BLaER1 (cell line): ENCODE results near the gene TOR2A.

Experiments
- H3K27ac ChIP-seq: shearing (Covaris generic); formaldehyde crosslinking; 2 replicates; pipeline ENCODE4 v1.8.1; 2022
- H3K27me3 ChIP-seq: shearing (Covaris generic); formaldehyde crosslinking; 2 replicates; pipeline ENCODE4 v1.8.1; 2022
- H3K36me3 ChIP-seq: shearing (Covaris generic); formaldehyde crosslinking; 2 replicates; pipeline ENCODE4 v1.8.1; 2022
- H3K4me1 ChIP-seq: shearing (Covaris generic); formaldehyde crosslinking; 2 replicates; pipeline ENCODE4 v1.8.1; 2022
- H3K4me2 ChIP-seq: shearing (Covaris generic); formaldehyde crosslinking; 2 replicates; pipeline ENCODE4 v1.8.1; 2022
- H3K4me3 ChIP-seq: shearing (Covaris generic); formaldehyde crosslinking; 2 replicates; pipeline ENCODE4 v1.8.1; 2022
- H3K9ac ChIP-seq: shearing (Covaris generic); formaldehyde crosslinking; 2 replicates; pipeline ENCODE4 v1.8.1; 2022
- H3K9me3 ChIP-seq: shearing (Covaris generic); formaldehyde crosslinking; 2 replicates; pipeline ENCODE4 v1.8.1; 2022
- H4K20me1 ChIP-seq: shearing (Covaris generic); formaldehyde crosslinking; 2 replicates; pipeline ENCODE4 v1.8.1; 2022
- Cebpa-rat ChIP-seq: shearing (Covaris generic); IDR thresholded peaks from 2 replicates; pipeline ENCODE4 v1.8.1; 2022

The TOR2A gene

DNA sequence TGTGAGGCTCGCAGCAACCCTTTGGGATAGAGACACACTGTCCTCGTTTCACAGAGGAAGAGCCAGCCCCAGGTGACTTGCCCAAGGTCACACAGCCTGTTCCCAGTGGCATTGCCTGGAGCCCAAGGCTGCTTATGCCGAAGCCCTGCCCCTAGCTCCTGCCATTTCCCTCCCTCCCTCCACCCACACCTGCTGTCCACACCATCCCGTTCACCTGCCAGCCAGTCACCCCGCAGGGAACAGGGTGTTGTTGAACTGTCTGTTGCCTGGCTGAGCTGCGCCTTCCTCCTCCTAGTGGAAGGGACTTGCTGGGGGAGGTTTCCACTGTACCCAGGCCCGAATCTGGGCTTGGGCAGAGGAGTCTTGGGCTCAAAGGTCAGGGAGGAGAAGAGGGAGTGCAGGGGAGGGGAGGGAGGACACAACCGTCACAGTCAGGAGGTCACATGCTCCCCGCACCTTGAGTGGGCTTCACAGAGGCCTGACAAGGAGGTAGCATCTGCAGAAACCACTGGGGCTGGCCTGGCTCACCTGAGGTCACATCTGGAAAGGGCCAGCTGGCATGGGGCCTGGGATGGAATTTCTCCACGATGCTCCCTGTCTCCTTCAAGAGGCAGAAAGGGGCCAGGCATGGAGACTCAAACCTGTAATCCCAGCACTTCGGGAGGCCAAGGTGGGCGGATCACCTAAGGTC lies 12.9 kb downstream of the TOR2A start:
- H3K36me3 ChIP-seq, result peaks cover 3% of the 10 kb centered on the region; the same call in 1 of the 2 replicates
- no peak for TF ChIP-seq Cebpa-rat
- H3K4me1 ChIP-seq, result peaks cover 66% of the 10 kb centered on the region
- H3K4me3 ChIP-seq, result no peak overlapping the region
- H3K27me3 ChIP-seq, result no peaks in the 10 kb centered on the region
- H4K20me1 ChIP-seq, result no peaks in the 10 kb centered on the region
- H3K4me2 ChIP-seq, result no peak overlapping the region
- H3K9me3 ChIP-seq, result no peaks in the 10 kb centered on the region
- no peak overlapping the region for H3K9ac ChIP-seq
- 0 out of 2 replicates have a peak overlapping the region, but pooled peaks have one; percentile 26 for H3K27ac ChIP-seq

DNA sequence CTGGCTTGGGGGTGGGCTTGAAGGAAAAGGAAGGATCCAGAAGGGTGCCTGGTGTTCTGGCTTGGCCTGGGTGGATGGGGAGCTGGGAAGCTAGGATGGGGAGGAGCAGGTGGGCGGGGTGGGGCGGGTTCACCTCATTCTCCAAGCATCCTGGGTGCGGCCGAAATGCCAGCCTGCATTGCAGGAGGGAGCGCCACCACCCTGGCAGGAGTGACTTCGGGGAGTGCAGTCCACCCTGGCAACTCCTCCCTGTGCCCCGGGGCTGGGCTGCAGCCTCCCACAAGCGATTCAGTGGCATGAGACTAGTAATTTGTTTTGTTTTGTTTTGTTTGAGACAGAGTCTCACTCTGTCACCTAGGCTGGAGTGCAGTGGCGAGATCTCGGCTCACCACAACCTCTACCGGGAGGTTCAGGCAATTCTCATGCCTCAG lies 13.7 kb downstream of the TOR2A start:
- no peaks in the 10 kb centered on the region for H4K20me1 ChIP-seq
- peaks cover 3% of the 10 kb centered on the region; the same call in 1 of the 2 replicates for H3K36me3 ChIP-seq
- no peak overlapping the region for H3K9ac ChIP-seq
- peak overlapping the region; percentile 65 for H3K27ac ChIP-seq
- no peak overlapping the region for H3K4me3 ChIP-seq
- TF ChIP-seq Cebpa-rat, result no peak
- peaks cover 74% of the 10 kb centered on the region for H3K4me1 ChIP-seq
- H3K9me3 ChIP-seq, result no peaks in the 10 kb centered on the region
- H3K4me2 ChIP-seq, result peak overlapping the region; percentile 89
- H3K27me3 ChIP-seq, result no peaks in the 10 kb centered on the region

DNA sequence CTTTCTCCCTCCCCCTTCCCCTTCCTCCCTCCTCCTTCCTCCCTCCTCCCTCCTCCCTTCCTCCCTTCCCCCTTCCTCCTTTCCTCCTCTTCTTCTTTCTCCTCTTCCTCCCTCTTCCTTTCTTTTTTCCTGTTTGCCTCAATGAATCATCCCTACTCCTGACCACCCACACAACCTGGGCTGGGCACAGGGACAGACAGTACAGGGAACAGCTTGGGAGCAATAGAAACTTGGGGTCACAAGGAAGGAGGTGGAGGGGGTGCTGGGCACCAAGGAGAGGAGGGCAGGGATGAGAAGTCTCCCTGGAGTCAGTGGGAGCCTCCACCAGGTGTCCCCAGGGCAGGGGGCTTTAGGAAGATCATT lies 14.2 kb downstream of the TOR2A start:
- Histone ChIP-seq H3K4me2 (peak overlapping the region; percentile 89), H4K20me1 (no peaks in the 10 kb centered on the region), H3K27ac (peak overlapping the region; percentile 65), H3K27me3 (no peaks in the 10 kb centered on the region), H3K36me3 (0 out of 2 replicates have a peak, but pooled peaks cover 3% of the 10 kb centered on the region), H3K4me3 (no peak overlapping the region), H3K9ac (no peak overlapping the region), H3K4me1 (peaks cover 79% of the 10 kb centered on the region), H3K9me3 (no peaks in the 10 kb centered on the region)
- TF ChIP-seq Cebpa-rat, result no peak

DNA sequence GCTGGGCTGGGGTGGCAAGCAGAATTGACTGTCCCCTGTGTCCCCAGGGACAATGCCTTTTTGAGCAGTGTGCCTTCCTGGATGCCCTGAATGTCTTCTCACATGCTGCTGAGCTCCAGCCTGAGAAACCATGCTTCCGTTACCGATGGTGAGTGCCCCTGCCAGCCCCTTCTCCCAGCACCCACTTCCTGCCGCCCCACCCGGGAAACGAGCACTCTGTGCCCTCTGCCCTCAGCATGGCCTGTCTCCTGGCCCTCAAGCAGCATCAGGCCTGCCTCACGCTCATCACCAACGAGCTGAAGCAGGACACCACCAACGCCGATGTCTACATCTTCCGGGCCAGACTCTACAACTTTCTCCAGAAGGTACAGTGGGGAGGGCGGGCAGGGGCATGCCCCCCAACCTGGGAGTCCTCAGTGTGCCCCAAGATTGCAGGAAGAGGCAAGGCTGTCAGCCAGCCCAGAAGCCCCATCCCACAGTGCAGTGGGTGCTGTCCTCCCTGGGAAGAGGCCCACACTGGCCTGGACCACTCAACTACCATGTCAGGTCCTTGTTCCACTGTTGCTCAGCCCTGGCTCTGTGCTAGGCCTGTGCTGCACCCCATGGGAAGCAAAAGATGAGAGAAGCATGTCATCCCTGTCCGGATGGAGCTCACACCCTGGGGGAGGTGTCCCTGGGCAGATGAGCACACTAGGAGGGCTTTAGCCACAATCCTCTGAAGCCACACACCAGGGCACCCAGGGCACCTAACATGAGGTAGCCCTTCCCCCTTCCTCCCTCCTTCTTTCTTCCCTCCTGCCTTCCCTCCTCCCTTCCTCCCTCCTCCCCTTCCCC lies 14.8 kb downstream of the TOR2A start:
- peak overlapping the region; percentile 46 for H3K4me3 ChIP-seq
- H3K27ac ChIP-seq, result peak overlapping the region; percentile 86
- H3K4me2 ChIP-seq, result peak overlapping the region; percentile 89
- no peak for TF ChIP-seq Cebpa-rat
- peak overlapping the region; percentile 69 for H3K9ac ChIP-seq
- H3K27me3 ChIP-seq, result no peaks in the 10 kb centered on the region
- peaks cover 80% of the 10 kb centered on the region for H3K4me1 ChIP-seq
- no peaks in the 10 kb centered on the region for H4K20me1 ChIP-seq
- H3K9me3 ChIP-seq, result no peaks in the 10 kb centered on the region
- 0 out of 2 replicates have a peak, but pooled peaks cover 3% of the 10 kb centered on the region for H3K36me3 ChIP-seq

- H3K4me2 ChIP-seq, result peak overlapping the region; percentile 95
These were observed 17.3 kb downstream of the TOR2A start for GRCh38 chr9:127717766-127718165.

DNA sequence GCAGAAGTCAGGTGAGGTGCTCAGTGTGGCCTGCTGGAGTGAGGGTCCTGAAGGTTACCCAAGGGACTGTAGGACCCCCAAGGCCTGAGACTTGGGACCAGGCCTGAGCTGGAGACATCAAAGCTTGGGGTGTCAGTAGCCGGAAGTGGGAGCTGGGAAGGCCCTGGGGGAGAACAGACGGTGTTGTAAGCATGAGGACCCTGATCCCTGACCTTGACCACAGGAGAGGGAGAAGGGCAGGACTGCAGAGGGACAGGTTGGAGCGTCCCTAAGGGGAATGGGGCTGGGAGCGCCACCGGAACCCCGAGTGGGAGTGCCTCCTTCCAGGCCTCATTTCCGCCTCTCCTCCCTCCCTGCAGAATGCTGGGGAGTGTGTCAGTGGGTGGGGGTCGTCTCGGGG lies 18.7 kb downstream of the TOR2A start:
- peaks cover 74% of the 10 kb centered on the region for H3K4me1 ChIP-seq
- no peaks in the 10 kb centered on the region for H3K27me3 ChIP-seq
- H3K4me2 ChIP-seq, result peak overlapping the region; percentile 95
- peaks cover 32% of the 10 kb centered on the region for H4K20me1 ChIP-seq
- no peak overlapping the region for H3K9ac ChIP-seq
- no peak for TF ChIP-seq Cebpa-rat
- H3K9me3 ChIP-seq, result no peaks in the 10 kb centered on the region
- H3K36me3 ChIP-seq, result no peaks in the 10 kb centered on the region
- H3K4me3 ChIP-seq, result peak overlapping the region; percentile 79; the same call in 1 of the 2 replicates
- peak overlapping the region; percentile 28; the same call in 1 of the 2 replicates for H3K27ac ChIP-seq

More at GRCh38 chr9:127717766-127718165, 17.3 kb downstream of the TOR2A start:
- no peak for TF ChIP-seq Cebpa-rat
- Histone ChIP-seq H3K4me3 (no peak overlapping the region), H3K4me1 (peaks cover 71% of the 10 kb centered on the region), H3K9ac (0 out of 2 replicates have a peak overlapping the region, but pooled peaks have one; percentile 48), H3K27ac (peak overlapping the region; percentile 28; the same call in 1 of the 2 replicates), H4K20me1 (peaks cover 18% of the 10 kb centered on the region), H3K27me3 (no peaks in the 10 kb centered on the region), H3K36me3 (no peaks in the 10 kb centered on the region), H3K9me3 (no peaks in the 10 kb centered on the region)

GRCh38 chr9:127715470-127716337 lies 19.4 kb downstream of the TOR2A start, which contains the start of the genes PTRH1 and TTC16:
PTRH1 (minus strand) TSS chr9:127715663; CDS start chr9:127715639, 24 bp downstream.
TTC16 (plus strand) TSS chr9:127716079; CDS start chr9:127716146, 67 bp downstream.
- Histone ChIP-seq H3K27ac (peak within 1 kb of the TSS; percentile 57), H4K20me1 (peaks cover 39% of the 10 kb centered on the region), H3K27me3 (no peaks in the 10 kb centered on the region), H3K9ac (peak within 1 kb of the TSS; percentile 80), H3K4me3 (peak within 1 kb of the TSS; percentile 79), H3K4me2 (peak within 1 kb of the TSS; percentile 95), H3K36me3 (no peaks in the 10 kb centered on the region), H3K9me3 (no peaks in the 10 kb centered on the region), H3K4me1 (peaks cover 76% of the 10 kb centered on the region)
- no peak for TF ChIP-seq Cebpa-rat

DNA sequence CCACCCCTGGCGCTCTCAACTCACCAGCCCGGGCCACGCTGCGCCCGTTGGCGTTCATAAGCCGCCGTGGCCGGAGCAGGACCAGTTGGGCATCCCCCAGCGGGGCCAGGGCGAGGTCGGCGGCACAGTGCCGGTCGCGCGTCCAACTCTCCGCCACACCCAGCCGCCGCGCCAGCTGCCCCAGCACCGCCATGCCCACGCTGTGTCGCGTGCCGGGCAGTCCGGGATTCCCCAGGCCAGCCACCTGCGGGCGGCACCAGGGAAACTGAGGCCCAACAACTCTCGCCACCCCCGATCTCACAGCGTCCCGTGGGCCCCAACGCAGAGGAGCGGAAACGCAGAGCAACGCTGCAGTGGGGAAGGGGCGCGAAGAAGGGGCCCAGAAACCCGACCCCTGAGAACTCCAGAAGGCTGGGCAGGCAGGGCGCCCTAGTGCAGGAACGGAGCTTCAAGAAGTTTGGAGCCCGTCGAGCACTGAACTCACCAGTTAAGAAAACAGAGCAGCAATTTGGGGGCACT lies 20.1 kb downstream of the TOR2A start:
- peak overlapping the region; percentile 79 for H3K4me3 ChIP-seq
- H3K27me3 ChIP-seq, result no peaks in the 10 kb centered on the region
- H3K4me2 ChIP-seq, result peak overlapping the region; percentile 95
- H3K27ac ChIP-seq, result peak overlapping the region; percentile 57
- H4K20me1 ChIP-seq, result peaks cover 45% of the 10 kb centered on the region
- H3K4me1 ChIP-seq, result peaks cover 76% of the 10 kb centered on the region
- H3K36me3 ChIP-seq, result no peaks in the 10 kb centered on the region
- H3K9me3 ChIP-seq, result no peaks in the 10 kb centered on the region
- peak overlapping the region; percentile 80 for H3K9ac ChIP-seq
- no peak for TF ChIP-seq Cebpa-rat
